Measurements from ENCODE around the gene DCDC1. TPM values are rescaled to one million over a fixed set of nuclear protein-coding genes. Genes with fewer than 3 reads are reported as not detected.

DCDC1 gene
- total RNA-seq, 4 donors from 2014 or later: 0.05 to 0.81 (median 0.42) TPM; not detected in 1

DNA sequence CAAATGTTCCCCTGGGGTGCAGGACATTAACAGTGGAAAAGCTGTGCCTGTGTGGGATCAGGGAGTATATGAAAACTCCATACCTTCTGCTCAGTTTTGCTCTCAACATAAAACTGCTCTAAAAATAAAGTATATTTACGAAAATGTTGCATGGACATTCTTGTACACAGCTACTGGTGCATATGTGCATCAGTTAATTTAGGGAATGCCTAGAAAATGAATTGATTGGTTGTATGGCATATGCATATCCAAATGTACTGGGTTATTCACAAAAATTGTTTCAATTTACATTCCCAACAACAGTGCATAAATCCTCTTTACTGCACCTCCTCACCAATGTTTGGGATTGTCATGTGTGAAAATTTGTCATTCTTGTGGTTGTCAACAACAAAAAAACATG lies 532.3 kb downstream of the DCDC1 start:
- intact Hi-C loops (cut with DNase I; ENCODE audit: low total_unique reads): loop anchor here (5.0 kb wide), 1 partner anchor 545 kb away; no protein-coding TSS in a partner anchor
- no peak for DNase-seq (ENCODE audit: low spot score in 2 of 2)
- TF ChIP-seq POLR2A (IDR thresholded peaks at IDR 0.05): no peak
- TF ChIP-seq, protein P1, sequence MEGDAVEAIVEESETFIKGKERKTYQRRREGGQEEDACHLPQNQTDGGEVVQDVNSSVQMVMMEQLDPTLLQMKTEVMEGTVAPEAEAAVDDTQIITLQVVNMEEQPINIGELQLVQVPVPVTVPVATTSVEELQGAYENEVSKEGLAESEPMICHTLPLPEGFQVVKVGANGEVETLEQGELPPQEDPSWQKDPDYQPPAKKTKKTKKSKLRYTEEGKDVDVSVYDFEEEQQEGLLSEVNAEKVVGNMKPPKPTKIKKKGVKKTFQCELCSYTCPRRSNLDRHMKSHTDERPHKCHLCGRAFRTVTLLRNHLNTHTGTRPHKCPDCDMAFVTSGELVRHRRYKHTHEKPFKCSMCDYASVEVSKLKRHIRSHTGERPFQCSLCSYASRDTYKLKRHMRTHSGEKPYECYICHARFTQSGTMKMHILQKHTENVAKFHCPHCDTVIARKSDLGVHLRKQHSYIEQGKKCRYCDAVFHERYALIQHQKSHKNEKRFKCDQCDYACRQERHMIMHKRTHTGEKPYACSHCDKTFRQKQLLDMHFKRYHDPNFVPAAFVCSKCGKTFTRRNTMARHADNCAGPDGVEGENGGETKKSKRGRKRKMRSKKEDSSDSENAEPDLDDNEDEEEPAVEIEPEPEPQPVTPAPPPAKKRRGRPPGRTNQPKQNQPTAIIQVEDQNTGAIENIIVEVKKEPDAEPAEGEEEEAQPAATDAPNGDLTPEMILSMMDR (IDR thresholded peaks at IDR 0.05): no peak
- WGBS, 2 donors: 78 to 91% methylated on average over 1 of the region's 1 CpG
- no peak overlapping the region for H3K4me3 ChIP-seq (ENCODE audit: low read depth, poor library complexity, severe bottlenecking)

DNA sequence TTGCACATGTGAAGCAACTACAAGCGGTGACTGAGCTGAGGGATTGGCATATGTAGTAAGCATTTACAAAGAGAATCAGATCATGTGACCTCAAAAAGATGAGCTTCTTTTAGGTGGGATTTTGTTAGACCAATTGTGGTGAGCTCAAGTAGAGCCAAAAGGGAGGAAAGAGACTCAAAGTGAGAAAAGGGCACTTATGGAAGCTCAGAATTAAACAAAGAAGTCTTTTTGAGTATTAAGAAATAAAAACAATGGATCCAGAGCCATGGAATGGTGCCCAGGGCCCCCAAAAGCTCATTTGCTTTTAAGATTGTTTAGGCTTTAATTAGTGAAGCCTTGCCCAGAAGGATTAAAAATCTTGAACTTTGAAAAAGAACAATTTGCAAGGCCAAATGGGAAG lies 536.7 kb downstream of the DCDC1 start:
- DNase-seq (ENCODE audit: low spot score in 2 of 2): no peak
- TF ChIP-seq, protein P1 (IDR thresholded peaks at IDR 0.05): no peak
- TF ChIP-seq POLR2A (IDR thresholded peaks at IDR 0.05): no peak
- no peak overlapping the region for H3K4me3 ChIP-seq (ENCODE audit: low read depth, poor library complexity, severe bottlenecking)
- intact Hi-C loops (cut with DNase I; ENCODE audit: low total_unique reads): no loop called here
- 92 to 97% methylated on average over 1 of the region's 1 CpG for WGBS, 2 donors

DNA sequence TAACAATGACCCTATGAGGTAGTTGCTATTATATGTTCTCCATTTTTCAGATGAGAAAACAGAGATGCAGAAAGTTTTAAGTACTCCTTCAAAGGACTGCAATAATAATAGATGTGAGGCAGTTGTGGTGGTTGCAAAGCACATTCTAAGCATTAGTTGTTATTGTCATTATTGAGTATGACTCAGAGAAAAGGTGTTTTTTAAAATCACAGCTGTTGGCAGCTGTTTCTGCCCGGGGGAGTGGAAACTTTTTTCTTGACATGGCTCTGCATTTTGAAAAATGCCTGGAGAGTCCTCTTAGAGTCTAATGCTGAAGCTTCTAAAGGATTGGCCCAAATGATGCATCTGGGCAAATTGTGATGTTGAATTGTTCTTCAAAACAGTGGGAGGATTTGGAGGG lies 538.9 kb downstream of the DCDC1 start:
- H3K4me3 ChIP-seq (ENCODE audit: low read depth, poor library complexity, severe bottlenecking): no peak overlapping the region
- TF ChIP-seq, protein P1 (IDR thresholded peaks at IDR 0.05): no peak
- TF ChIP-seq POLR2A (IDR thresholded peaks at IDR 0.05): no peak
- intact Hi-C loops (cut with DNase I; ENCODE audit: low total_unique reads): no loop called here
- WGBS, 2 donors: 15 to 20% methylated on average over 1 of the region's 1 CpG
- no peak for DNase-seq (ENCODE audit: low spot score in 2 of 2)

DNA sequence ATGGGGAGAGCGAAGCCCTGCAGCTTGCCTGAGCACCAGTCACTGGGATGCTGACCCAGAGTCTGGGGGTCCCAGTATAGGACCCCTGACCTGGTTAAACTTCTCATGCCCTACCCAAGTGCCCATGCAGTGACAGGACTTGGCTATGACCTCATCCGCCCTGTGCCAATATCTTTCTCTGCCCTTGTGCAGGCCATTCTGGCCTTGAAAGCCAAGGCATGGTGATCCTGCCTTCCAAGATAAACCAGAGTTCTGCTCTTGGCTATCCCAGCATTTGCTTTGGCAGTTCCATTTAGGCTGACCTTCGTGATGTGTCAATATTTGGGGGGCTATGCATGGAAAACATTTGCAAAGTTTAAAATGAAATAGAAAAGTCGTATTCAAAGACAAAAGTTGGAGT lies 542.6 kb downstream of the DCDC1 start:
- TF ChIP-seq POLR2A (IDR thresholded peaks at IDR 0.05): no peak
- TF ChIP-seq, protein P1 (IDR thresholded peaks at IDR 0.05): no peak
- 91 to 97% methylated on average over 4 of the region's 4 CpGs for WGBS, 2 donors
- no peak for DNase-seq (ENCODE audit: low spot score in 2 of 2)
- intact Hi-C loops (cut with DNase I; ENCODE audit: low total_unique reads): no loop called here
- H3K4me3 ChIP-seq (ENCODE audit: low read depth, poor library complexity, severe bottlenecking): no peak overlapping the region

DNA sequence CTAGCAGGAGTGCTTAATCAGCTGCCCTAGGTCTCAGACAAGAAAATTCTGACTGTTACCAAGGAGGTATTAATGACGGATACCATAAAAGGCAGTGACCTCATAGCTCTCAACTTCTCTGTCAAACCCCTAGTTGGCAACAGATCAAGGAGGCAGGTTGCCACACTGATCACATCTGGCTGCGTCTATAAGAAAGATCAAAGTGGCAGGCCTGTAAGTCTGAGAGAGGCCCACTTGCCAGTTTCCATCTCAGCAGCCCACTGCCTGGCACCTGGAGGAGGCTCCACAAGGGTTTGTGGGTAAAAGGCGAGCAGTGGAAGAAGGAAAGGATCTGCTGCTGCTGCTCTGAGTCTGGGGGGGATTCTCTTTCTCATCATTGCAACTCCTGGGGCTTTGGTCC lies 543.8 kb downstream of the DCDC1 start:
- 58 to 71% methylated on average over 3 of the region's 3 CpGs for WGBS, 2 donors
- intact Hi-C loops (cut with DNase I; ENCODE audit: low total_unique reads): no loop called here
- DNase-seq (ENCODE audit: low spot score in 2 of 2): no peak
- no peak for TF ChIP-seq POLR2A (IDR thresholded peaks at IDR 0.05)
- TF ChIP-seq, protein P1 (IDR thresholded peaks at IDR 0.05): no peak
- no peak overlapping the region for H3K4me3 ChIP-seq (ENCODE audit: low read depth, poor library complexity, severe bottlenecking)

DNA sequence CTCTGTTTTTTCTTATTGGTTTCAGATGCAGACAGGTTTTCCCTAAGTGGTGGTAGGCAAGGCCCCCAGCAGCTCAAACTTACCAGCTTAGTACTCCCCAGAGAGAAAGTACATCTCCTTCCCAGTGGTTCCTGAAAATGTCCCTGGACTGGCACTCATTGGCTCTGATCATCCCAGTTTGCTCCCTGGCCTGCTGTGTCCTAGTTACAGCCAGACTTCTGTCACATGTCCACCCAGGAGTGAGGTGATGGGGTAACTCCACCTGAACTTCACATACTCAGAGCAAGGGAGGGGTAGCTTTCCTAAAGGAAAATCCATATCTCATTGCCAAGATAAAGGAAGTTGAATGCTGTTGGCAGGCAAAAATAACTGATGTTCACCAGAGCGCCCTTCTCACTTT lies 546.4 kb downstream of the DCDC1 start:
- WGBS, 2 donors: 100% methylated on average over 1 of the region's 1 CpG
- H3K4me3 ChIP-seq (ENCODE audit: low read depth, poor library complexity, severe bottlenecking): no peak overlapping the region
- intact Hi-C loops (cut with DNase I; ENCODE audit: low total_unique reads): no loop called here
- TF ChIP-seq POLR2A (IDR thresholded peaks at IDR 0.05): no peak
- TF ChIP-seq, protein P1 (IDR thresholded peaks at IDR 0.05): no peak
- DNase-seq (ENCODE audit: low spot score in 2 of 2): no peak

Measured in lower leg skin (tissue), 4 donors.